Left ventricle myocardium inferior (tissue), 1 donor: ENCODE data around the gene HDDC3. TPM values are rescaled to one million over a fixed set of nuclear protein-coding genes. Genes with fewer than 3 reads are reported as not detected.

ENCODE experiments used
- DNase-seq: peaks from one replicate; pipeline ENCODE4 v3.0.0-alpha.2; 2020
- H3K27ac ChIP-seq: fragments of 200-600 bp; replicated peaks from 2 replicates; pipeline ENCODE4 v1.8.0; 2021
- H3K27me3 ChIP-seq: fragments of 200-600 bp; 2 replicates; pipeline ENCODE4 v1.8.0; 2021; ENCODE audit warnings: low read depth
- H3K36me3 ChIP-seq: fragments of 200-600 bp; 2 replicates; pipeline ENCODE4 v1.8.0; 2021
- H3K4me1 ChIP-seq: fragments of 200-600 bp; 2 replicates; pipeline ENCODE4 v1.8.0; 2021
- H3K4me3 ChIP-seq: fragments of 200-600 bp; 2 replicates; pipeline ENCODE4 v1.8.0; 2021; ENCODE audit warnings: mild to moderate bottlenecking, moderate library complexity
- H3K9me3 ChIP-seq: fragments of 200-600 bp; replicated peaks from 2 replicates; pipeline ENCODE4 v1.8.0; 2021
- CTCF ChIP-seq: fragments of 200-600 bp; IDR thresholded peaks from 2 replicates; pipeline ENCODE4 v1.8.0; 2021; ENCODE audit warnings: antibody characterized with exemption, mild to moderate bottlenecking, borderline replicate concordance
- intact Hi-C: fragments of 100-400 bp; cut with micrococcal nuclease; formaldehyde crosslinking; loops from one replicate; pipeline ENCODE4 v1.11.0; 2022
- long read RNA-seq: library from polyadenylated mRNA; unstranded; transcript quantifications from one replicate; pipeline ENCODE4 v2.0.0, GENCODE V29; 2021
- total RNA-seq: library from RNA; stranded (reverse); fragmentation: NEBNext Ultra II Directional; extraction: Animal tissue kit (Norgen Biotek cat#: 25700); gene quantifications from one replicate; pipeline ENCODE4 v1.2.1, GENCODE V29; 2021
- donor health status: DM: no; HTN: yes; CAD: no; lungs with severe emphysema.

Gene HDDC3
- total RNA-seq = 12.7 TPM
- long read RNA-seq, transcript HDDC3-202 (4 exons, 1,880 nt) = major isoform, 10 of 14 reads
- long read RNA-seq, partial matches to known transcripts = 0 of 14 reads
- long read RNA-seq, other reads (novel, unspliced or antisense) = 2 of 14 reads

- H3K27ac ChIP-seq = peak within 1 kb of the TSS; percentile 95
- H3K9me3 ChIP-seq = no peaks in the 10 kb centered on the region
- no peaks in the 10 kb centered on the region for H3K36me3 ChIP-seq
- H3K4me1 ChIP-seq = peaks cover 70% of the 10 kb centered on the region
- H3K27me3 ChIP-seq = no peaks in the 10 kb centered on the region
- peak; percentile 94 for DNase-seq
- intact Hi-C loops = no loop called here
- peak; percentile 98 for TF ChIP-seq CTCF
- H3K4me3 ChIP-seq = peak within 1 kb of the TSS; percentile 79
Measured at GRCh38 chr15:90931828-90932659, at the start of gene HDDC3. Gene HDDC3, minus strand, starts transcription at chr15:90932549. Its CDS starts 9 bp downstream, at chr15:90932540.

GRCh38 chr15:90982135-90982534, 49.8 kb upstream of the HDDC3 start:
- intact Hi-C loops = no loop called here
- no peaks in the 10 kb centered on the region for H3K4me1 ChIP-seq
- no peak for TF ChIP-seq CTCF
- no peak for DNase-seq
- no peaks in the 10 kb centered on the region for H3K27me3 ChIP-seq
- no peak overlapping the region for H3K27ac ChIP-seq
- H3K36me3 ChIP-seq = peaks cover 4% of the 10 kb centered on the region
- H3K4me3 ChIP-seq = no peak overlapping the region
- no peaks in the 10 kb centered on the region for H3K9me3 ChIP-seq

- DNase-seq = no peak
- intact Hi-C loops = no loop called here
- no peaks in the 10 kb centered on the region for H3K27me3 ChIP-seq
- no peak overlapping the region for H3K4me3 ChIP-seq
- peaks cover 4% of the 10 kb centered on the region for H3K36me3 ChIP-seq
- H3K27ac ChIP-seq = no peak overlapping the region
- TF ChIP-seq CTCF = no peak
- no peaks in the 10 kb centered on the region for H3K4me1 ChIP-seq
- no peaks in the 10 kb centered on the region for H3K9me3 ChIP-seq
Measured at GRCh38 chr15:90981681-90982080, 49.3 kb upstream of the HDDC3 start.

- no peaks in the 10 kb centered on the region for H3K4me1 ChIP-seq
- no peak for DNase-seq
- H3K4me3 ChIP-seq = no peak overlapping the region
- H3K9me3 ChIP-seq = no peaks in the 10 kb centered on the region
- intact Hi-C loops = no loop called here
- H3K36me3 ChIP-seq = peaks cover 4% of the 10 kb centered on the region
- no peak for TF ChIP-seq CTCF
- no peak overlapping the region for H3K27ac ChIP-seq
- H3K27me3 ChIP-seq = no peaks in the 10 kb centered on the region
Measured at GRCh38 chr15:90979582-90979981, 47.2 kb upstream of the HDDC3 start.

GRCh38 chr15:90974216-90974615, 41.9 kb upstream of the HDDC3 start:
- DNase-seq = no peak
- Histone ChIP-seq H3K27me3 (no peaks in the 10 kb centered on the region), H3K36me3 (no peaks in the 10 kb centered on the region), H3K4me1 (no peaks in the 10 kb centered on the region), H3K4me3 (no peak overlapping the region), H3K27ac (no peak overlapping the region), H3K9me3 (no peaks in the 10 kb centered on the region)
- intact Hi-C loops = no loop called here
- no peak for TF ChIP-seq CTCF
